Sigmoid colon (tissue), 7 donors: ENCODE measurements around the gene RHBDF1. TPM values are rescaled to one million over a fixed set of nuclear protein-coding genes. Genes with fewer than 3 reads are reported as not detected.

ENCODE experiments used
- DNase-seq: peaks from one replicate; pipeline ENCODE4 v3.0.0-alpha.2; 2019
- H3K27ac ChIP-seq, 4 donors: fragments of 200-600 bp; sonication (generic); one replicate each; pipeline ENCODE4 v1.5.1; 2016 to 2019; ENCODE audit warnings: mild to moderate bottlenecking in 1 of 4
- H3K27me3 ChIP-seq, 3 donors: fragments of 200-600 bp; sonication (generic); one replicate each; pipeline ENCODE4 v1.5.1; 2019; ENCODE audit warnings: mild to moderate bottlenecking in 1 of 3
- H3K36me3 ChIP-seq, 4 donors: fragments of 200-600 bp; sonication (generic); one replicate each; pipeline ENCODE4 v1.5.1; 2016 to 2019
- H3K4me1 ChIP-seq, 4 donors: fragments of 200-600 bp; sonication (generic); one replicate each; pipeline ENCODE4 v1.5.1; 2017 to 2019
- H3K4me3 ChIP-seq, 4 donors: fragments of 200-600 bp; sonication (generic); one replicate each; pipeline ENCODE4 v1.5.1; 2017 to 2019; ENCODE audit warnings: mild to moderate bottlenecking in 2 of 4, moderate library complexity in 1 of 4
- H3K9me3 ChIP-seq, 4 donors: fragments of 200-600 bp in 3 of 4; sonication (generic) in 3 of 4; one replicate each; pipeline versions ENCODE4 v1.5.1 to v1.6.1; 2013 to 2019
- EP300 ChIP-seq, 4 donors: sonication (generic); formaldehyde crosslinking; IDR thresholded peaks; one replicate each; pipeline ENCODE4 v1.6.1; 2017; ENCODE audit warnings: antibody characterized with exemption in 4 of 4
- POLR2A ChIP-seq, 2 donors: fragments of 450-650 bp; IDR thresholded peaks; one replicate each; pipeline ENCODE4 v1.6.1; 2016; ENCODE audit warnings: antibody characterized with exemption in 2 of 2, mild to moderate bottlenecking in 2 of 2, moderate library complexity in 2 of 2
- POLR2AphosphoS5 ChIP-seq, 4 donors: sonication (generic); formaldehyde crosslinking; IDR thresholded peaks; one replicate each; pipeline ENCODE4 v1.6.1; 2017; ENCODE audit warnings: antibody characterized with exemption in 4 of 4
- WGBS, 2 donors: extraction: QIAGEN DNeasy Blood & Tissue Kit; methylation state at CpG; one replicate each; pipeline ENCODE4 v1.1.7; 2013; 5-methylcytosine and 5-hydroxymethylcytosine counted together
- intact Hi-C: fragments of 100-400 bp; cut with DNase I; formaldehyde crosslinking; loops from one replicate; pipeline ENCODE4 v1.15.1; 2023
- polyA plus RNA-seq, 3 donors: library from polyadenylated mRNA; stranded (reverse); fragments of 200-250 nt; gene quantifications; one replicate each; pipeline ENCODE4 v1.2.3, GENCODE V29; 2013
- total RNA-seq, 4 donors: library from RNA; depleted of rRNA; stranded (reverse); fragments of >200 nt; gene quantifications; one replicate each; pipeline ENCODE4 v1.1.0, GENCODE V29; 2016
- TF ChIP-seq, protein P1 (sequence below), 4 experiments: fragments of 450-650 bp in 3 of 4; fragments of 200-600 bp in 1 of 4; IDR thresholded peaks; one replicate each; pipeline ENCODE4 v1.5.1; 2016 to 2019; ENCODE audit warnings: antibody characterized with exemption in 4 of 4, mild to moderate bottlenecking in 3 of 4, moderate library complexity in 2 of 4
- donor health status: healthy with polysubstance abuse.
- donor health status: Bipolar disorder and iron deficiency.
- donor health status: healthy.

RHBDF1 gene
- total and polyA plus RNA-seq, 7 donors = 6.0 to 42.1 (median 18.2) TPM

DNA sequence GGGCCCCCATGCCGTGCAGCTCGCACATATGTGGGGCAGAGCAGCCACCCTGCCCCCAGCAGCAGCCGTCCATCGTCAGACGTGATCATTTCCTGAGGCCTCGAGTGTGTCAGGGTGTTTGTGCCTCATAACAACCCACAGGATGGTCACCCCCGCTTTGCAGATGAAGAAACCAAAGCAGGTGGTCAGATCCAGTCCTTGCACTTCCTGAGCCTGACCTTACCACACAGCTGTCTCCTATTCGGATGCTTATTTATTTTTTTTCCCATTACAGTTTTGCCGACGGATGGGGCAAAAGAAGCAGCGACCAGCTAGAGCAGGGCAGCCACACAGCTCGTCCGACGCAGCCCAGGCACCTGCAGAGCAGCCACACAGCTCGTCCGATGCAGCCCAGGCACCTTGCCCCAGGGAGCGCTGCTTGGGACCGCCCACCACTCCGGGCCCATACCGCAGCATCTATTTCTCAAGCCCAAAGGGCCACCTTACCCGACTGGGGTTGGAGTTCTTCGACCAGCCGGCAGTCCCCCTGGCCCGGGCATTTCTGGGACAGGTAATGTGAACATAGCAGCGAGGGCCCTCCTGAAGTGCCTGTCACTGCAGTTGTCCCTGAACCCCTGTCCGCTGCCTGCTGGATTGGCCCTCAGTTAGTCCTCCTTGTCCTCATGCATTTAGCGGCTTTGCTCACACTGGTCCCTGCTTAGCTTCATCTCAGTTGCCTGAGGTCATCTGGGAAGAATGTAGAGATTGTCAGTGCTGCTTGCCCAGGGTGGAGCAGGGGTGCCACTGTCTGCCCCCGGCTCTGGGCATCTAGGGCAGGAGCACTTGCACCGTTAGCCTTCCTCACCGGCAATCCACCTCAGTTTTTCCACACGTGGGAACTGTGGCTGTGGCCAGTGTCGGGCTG lies 7.0 kb upstream of the RHBDF1 start:
- WGBS, 2 donors = 79 to 87% methylated on average over 32 of the region's 32 CpGs
- peak overlapping the region in 3 of 4 donors; percentile 82 to 97 (median 92) for H3K4me3 ChIP-seq
- TF ChIP-seq POLR2AphosphoS5 (IDR thresholded peaks at IDR 0.05) (no peak), EP300 (IDR thresholded peaks at IDR 0.05) (no peak), POLR2A (IDR thresholded peaks at IDR 0.05) (no peak)
- TF ChIP-seq, protein P1, sequence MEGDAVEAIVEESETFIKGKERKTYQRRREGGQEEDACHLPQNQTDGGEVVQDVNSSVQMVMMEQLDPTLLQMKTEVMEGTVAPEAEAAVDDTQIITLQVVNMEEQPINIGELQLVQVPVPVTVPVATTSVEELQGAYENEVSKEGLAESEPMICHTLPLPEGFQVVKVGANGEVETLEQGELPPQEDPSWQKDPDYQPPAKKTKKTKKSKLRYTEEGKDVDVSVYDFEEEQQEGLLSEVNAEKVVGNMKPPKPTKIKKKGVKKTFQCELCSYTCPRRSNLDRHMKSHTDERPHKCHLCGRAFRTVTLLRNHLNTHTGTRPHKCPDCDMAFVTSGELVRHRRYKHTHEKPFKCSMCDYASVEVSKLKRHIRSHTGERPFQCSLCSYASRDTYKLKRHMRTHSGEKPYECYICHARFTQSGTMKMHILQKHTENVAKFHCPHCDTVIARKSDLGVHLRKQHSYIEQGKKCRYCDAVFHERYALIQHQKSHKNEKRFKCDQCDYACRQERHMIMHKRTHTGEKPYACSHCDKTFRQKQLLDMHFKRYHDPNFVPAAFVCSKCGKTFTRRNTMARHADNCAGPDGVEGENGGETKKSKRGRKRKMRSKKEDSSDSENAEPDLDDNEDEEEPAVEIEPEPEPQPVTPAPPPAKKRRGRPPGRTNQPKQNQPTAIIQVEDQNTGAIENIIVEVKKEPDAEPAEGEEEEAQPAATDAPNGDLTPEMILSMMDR (IDR thresholded peaks at IDR 0.05) = no peak
- H3K4me1 ChIP-seq = peaks cover 0 to 46% (median 43%) of the 10 kb centered on the region in 4 donors
- DNase-seq = no peak
- H3K27ac ChIP-seq = peak overlapping the region; percentile 94 to 97 (median 96)
- H3K36me3 ChIP-seq = peaks cover 0 to 16% (median 8%) of the 10 kb centered on the region in 4 donors
- no peaks in the 10 kb centered on the region for H3K9me3 ChIP-seq
- no peaks in the 10 kb centered on the region for H3K27me3 ChIP-seq
- intact Hi-C loops = no loop called here

DNA sequence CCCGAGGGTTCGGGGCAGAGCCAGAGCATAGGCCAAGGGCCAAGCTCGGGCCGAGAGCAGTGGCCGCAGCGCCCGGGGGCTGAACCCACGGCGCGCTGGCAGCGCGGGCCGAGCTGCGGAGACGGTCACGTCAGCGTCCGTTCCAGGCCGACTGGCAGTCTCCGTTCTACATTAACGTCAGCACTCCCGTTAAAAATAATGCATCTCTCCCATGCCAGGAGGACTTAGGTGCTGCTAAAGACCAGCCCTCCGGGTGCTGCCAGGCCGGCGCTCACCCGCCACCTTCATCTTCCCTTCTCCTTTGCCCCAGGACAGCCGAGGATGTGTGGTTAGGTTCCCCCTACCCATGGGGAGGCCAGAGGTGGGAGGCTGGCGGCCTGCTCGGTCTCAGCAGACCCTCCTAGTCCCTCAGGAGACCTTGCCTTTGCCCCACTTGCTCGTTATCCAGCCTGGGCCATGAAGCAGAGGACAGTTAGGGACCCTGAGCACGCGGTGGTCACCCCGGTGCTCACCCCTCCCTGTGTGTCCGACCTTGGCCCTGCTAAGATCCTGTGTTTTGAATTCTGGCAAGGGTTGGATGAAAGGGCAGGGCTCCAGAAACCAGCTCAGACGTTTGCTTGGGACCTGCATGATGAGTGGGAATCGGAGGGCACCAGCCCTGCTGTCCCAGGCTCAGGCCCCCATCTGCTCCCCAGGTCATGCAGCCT lies 6.2 kb upstream of the RHBDF1 start:
- Histone ChIP-seq H3K27me3 (no peaks in the 10 kb centered on the region), H3K4me3 (peak overlapping the region; percentile 66 to 97 (median 87)), H3K9me3 (no peaks in the 10 kb centered on the region), H3K4me1 (peaks cover 0 to 46% (median 37%) of the 10 kb centered on the region in 4 donors), H3K27ac (peak overlapping the region; percentile 94 to 97 (median 96)), H3K36me3 (peaks cover 0 to 15% (median 6%) of the 10 kb centered on the region in 4 donors)
- 10% methylated on average over 36 of the region's 36 CpGs for WGBS, 2 donors
- intact Hi-C loops = no loop called here
- TF ChIP-seq, protein P1 (IDR thresholded peaks at IDR 0.05) = no peak
- TF ChIP-seq POLR2AphosphoS5 (IDR thresholded peaks at IDR 0.05) (peak in 2 of 4 donors; percentile 3 to 7), POLR2A (IDR thresholded peaks at IDR 0.05) (no peak)
- peak; percentile 77 for DNase-seq

DNA sequence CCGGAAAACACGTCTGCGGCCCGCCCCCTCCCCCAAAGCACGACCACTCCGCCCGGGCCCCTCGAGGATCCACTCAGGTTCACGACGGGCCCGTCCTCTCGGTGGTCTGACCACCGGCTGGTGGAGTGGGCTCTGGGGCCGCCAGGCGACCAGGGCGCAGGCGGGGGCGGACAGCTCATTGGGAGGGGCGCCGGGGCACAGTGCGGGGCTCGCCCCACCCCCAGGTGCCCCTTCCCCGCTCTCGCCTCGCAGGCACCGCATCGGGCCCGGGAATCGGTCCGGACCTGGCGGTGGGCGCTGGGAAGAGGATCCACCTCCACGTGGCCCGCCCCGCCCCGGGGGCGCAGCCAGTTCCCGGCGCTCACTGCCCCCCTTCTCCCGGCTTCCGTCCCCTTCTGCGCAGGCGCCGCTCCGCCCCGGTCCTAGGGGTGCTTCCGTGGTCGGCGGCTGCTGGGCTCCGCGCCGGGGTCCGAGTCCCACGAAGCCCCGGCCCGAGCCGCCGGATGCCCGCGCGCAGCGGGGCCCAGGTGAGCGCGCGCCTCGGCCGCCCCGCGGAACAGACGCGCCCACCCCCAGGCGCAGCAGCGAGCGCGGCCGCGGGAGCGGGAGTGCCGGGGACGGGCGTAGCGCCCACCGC lies 5.5 kb upstream of the RHBDF1 start, which contains the start of gene MPG:
TSS of gene MPG (plus strand) at position 419 of the 637 bp plus-strand sequence. CDS start at position 504, 85 bp downstream.
- intact Hi-C loops = no loop called here
- H3K4me1 ChIP-seq = peaks cover 0 to 52% (median 43%) of the 10 kb centered on the region in 4 donors
- peak; percentile 95 for DNase-seq

More for the DNA sequence above, 5.5 kb upstream of the RHBDF1 start, which contains the start of gene MPG:
- Histone ChIP-seq H3K36me3 (peaks cover 0 to 15% (median 6%) of the 10 kb centered on the region in 4 donors), H3K27ac (peak within 1 kb of the TSS; percentile 94 to 97 (median 96)), H3K9me3 (no peaks in the 10 kb centered on the region), H3K4me3 (peak within 1 kb of the TSS; percentile 66 to 97 (median 87)), H3K27me3 (no peaks in the 10 kb centered on the region)
- TF ChIP-seq, protein P1 (IDR thresholded peaks at IDR 0.05) = no peak
- peak in 1 of 4 donors; percentile 37 for TF ChIP-seq EP300 (IDR thresholded peaks at IDR 0.05)
- peak; percentile 25 to 54 for TF ChIP-seq POLR2A (IDR thresholded peaks at IDR 0.05)
- peak; percentile 85 to 90 (median 88) for TF ChIP-seq POLR2AphosphoS5 (IDR thresholded peaks at IDR 0.05)
- WGBS, 2 donors = 0 to 1% methylated on average over 83 of the region's 83 CpGs
